GM23248 (cell line): ENCODE measurements around the gene WNT8A. TPM values are rescaled to one million over a fixed set of nuclear protein-coding genes. Genes with fewer than 3 reads are reported as not detected.

ENCODE experiments used
- DNase-seq: peaks from one replicate; pipeline ENCODE4 v3.0.0-alpha.2; 2015
- H2AFZ ChIP-seq: fragments of 200-600 bp; sonication (generic); 2 replicates; pipeline ENCODE4 v1.6.1; 2016; ENCODE audit warnings: antibody characterized with exemption
- H3F3A ChIP-seq: fragments of 200-600 bp; sonication (generic); 2 replicates; pipeline ENCODE4 v1.6.1; 2016; ENCODE audit warnings: mild to moderate bottlenecking, antibody characterized with exemption, mixed run types; ENCODE audit not compliant: insufficient read depth
- H3K27ac ChIP-seq: fragments of 200-600 bp; sonication (generic); 2 replicates; pipeline ENCODE4 v1.5.1; 2016; ENCODE audit warnings: mild to moderate bottlenecking
- H3K27me3 ChIP-seq: fragments of 200-600 bp; sonication (generic); replicated peaks from 2 replicates; pipeline ENCODE4 v1.6.1; 2016; ENCODE audit warnings: mild to moderate bottlenecking; ENCODE audit not compliant: insufficient read depth
- H3K36me3 ChIP-seq: fragments of 200-600 bp; sonication (generic); 2 replicates; pipeline ENCODE4 v1.6.1; 2016; ENCODE audit warnings: low read depth, mild to moderate bottlenecking
- H3K4me1 ChIP-seq: fragments of 200-600 bp; sonication (generic); 2 replicates; pipeline ENCODE4 v1.6.1; 2016; ENCODE audit warnings: mild to moderate bottlenecking; ENCODE audit not compliant: insufficient read depth
- H3K4me2 ChIP-seq: fragments of 200-600 bp; sonication (generic); one replicate; pipeline ENCODE4 v1.6.1; 2016; ENCODE audit warnings: mild to moderate bottlenecking; ENCODE audit not compliant: unreplicated experiment
- H3K4me3 ChIP-seq: fragments of 200-600 bp; sonication (generic); 2 replicates; pipeline ENCODE4 v1.5.1; 2016; ENCODE audit warnings: mild to moderate bottlenecking
- H3K79me2 ChIP-seq: fragments of 200-600 bp; sonication (generic); 2 replicates; pipeline ENCODE4 v1.6.1; 2016; ENCODE audit warnings: mild to moderate bottlenecking; ENCODE audit not compliant: insufficient read depth
- H3K9ac ChIP-seq: fragments of 200-600 bp; sonication (generic); 2 replicates; pipeline ENCODE4 v1.6.1; 2016; ENCODE audit warnings: mild to moderate bottlenecking
- H3K9me2 ChIP-seq: fragments of 200-600 bp; sonication (generic); 2 replicates; pipeline ENCODE4 v1.6.1; 2016; ENCODE audit warnings: mixed run types, mild to moderate bottlenecking, moderate library complexity; ENCODE audit not compliant: insufficient read depth
- H3K9me3 ChIP-seq: fragments of 200-600 bp; sonication (generic); one replicate; pipeline ENCODE4 v1.6.1; 2017; ENCODE audit warnings: low read depth
- H4K20me1 ChIP-seq: fragments of 200-600 bp; sonication (generic); 2 replicates; pipeline ENCODE4 v1.6.0; 2016; ENCODE audit not compliant: insufficient read depth
- EZH2 ChIP-seq: fragments of 200-600 bp; sonication (generic); IDR thresholded peaks from 2 replicates; pipeline ENCODE4 v1.6.1; 2018; ENCODE audit warnings: antibody characterized with exemption, mild to moderate bottlenecking; ENCODE audit not compliant: insufficient read depth, poor library complexity, severe bottlenecking
- EZH2phosphoT487 ChIP-seq: fragments of 200-600 bp; sonication (generic); IDR thresholded peaks from 2 replicates; pipeline ENCODE4 v1.6.1; 2018; ENCODE audit warnings: antibody characterized with exemption, moderate library complexity, mild to moderate bottlenecking, low read depth; ENCODE audit not compliant: insufficient read depth
- WGBS, 2 experiments: methylation state at CpG; one replicate each; pipeline ENCODE4 v1.1.6; 2015 to 2017; ENCODE audit warnings: low lambda C conversion rate in 2 of 2, low coverage in 1 of 2; ENCODE audit errors: missing lambda C conversion rate in 2 of 2; 5-methylcytosine and 5-hydroxymethylcytosine counted together
- in situ Hi-C: fragments of 300-500 bp; cut with MboI; formaldehyde crosslinking; loops from 2 replicates; pipeline ENCODE4 v1.15.0; 2020
- polyA plus RNA-seq: library from polyadenylated mRNA; unstranded; fragments of >200 nt; fragmentation: Nextera tagmentation; extraction: Ambion mirVana; gene quantifications from 2 replicates; pipeline ENCODE4 v1.2.1, GENCODE V29; 2016
- total RNA-seq: library from RNA; depleted of rRNA; stranded (reverse); fragments of >200 nt; shearing (Covaris generic); gene quantifications from 2 replicates; pipeline ENCODE4 v1.2.3, GENCODE V29; 2014

The WNT8A gene
- total and polyA plus RNA-seq, 2 experiments from 2014 or later, result not detected

DNA sequence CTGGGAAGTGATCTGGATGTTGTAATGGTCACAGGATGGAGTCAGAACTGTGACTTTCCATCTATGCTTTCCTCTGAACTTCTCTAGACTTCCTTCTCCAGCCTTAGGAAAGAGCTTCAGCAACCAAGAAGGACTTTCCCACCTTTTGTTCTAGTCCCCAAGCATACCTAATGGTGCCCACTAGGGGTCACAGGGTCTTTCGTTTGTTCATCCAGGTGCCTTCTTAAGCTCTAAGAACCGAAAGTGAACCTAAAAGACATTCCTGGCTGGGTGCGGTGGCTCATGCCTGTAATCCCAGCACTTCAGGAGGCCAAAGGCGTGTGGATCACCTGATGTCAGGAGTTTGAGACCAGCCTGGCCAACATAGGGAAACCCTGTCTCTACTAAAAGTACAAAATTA, 1.8 kb upstream of the WNT8A start:
- H3K79me2 ChIP-seq, result no peaks in the 10 kb centered on the region
- H3K4me3 ChIP-seq, result no peak overlapping the region
- no peak overlapping the region for H3K27ac ChIP-seq
- no peaks in the 10 kb centered on the region for H4K20me1 ChIP-seq
- no peak overlapping the region for H3K4me2 ChIP-seq
- no peaks in the 10 kb centered on the region for H3K36me3 ChIP-seq
- H3K9ac ChIP-seq, result no peak overlapping the region
- WGBS, 2 experiments, result 58 to 68% methylated on average over 4 of the region's 4 CpGs
- no peak for TF ChIP-seq EZH2
- TF ChIP-seq EZH2phosphoT487, result no peak
- no peaks in the 10 kb centered on the region for H3K9me2 ChIP-seq
- no peaks in the 10 kb centered on the region for H3K27me3 ChIP-seq
- no peak for DNase-seq
- no peak overlapping the region for H2AFZ ChIP-seq
- in situ Hi-C loops, result no loop called here
- H3F3A ChIP-seq, result no peaks in the 10 kb centered on the region
- no peaks in the 10 kb centered on the region for H3K4me1 ChIP-seq
- no peaks in the 10 kb centered on the region for H3K9me3 ChIP-seq

- 30 to 35% methylated on average over 4 of the region's 4 CpGs for WGBS, 2 experiments
- H3K27me3 ChIP-seq, result peaks cover 72% of the 10 kb centered on the region
- H3K36me3 ChIP-seq, result no peaks in the 10 kb centered on the region
Measured at GRCh38 chr5:138091685-138092084, 7.9 kb downstream of the WNT8A start.

GRCh38 chr5:138092301-138092700, 8.5 kb downstream of the WNT8A start:
- Histone ChIP-seq H3K79me2 (no peaks in the 10 kb centered on the region), H3K4me2 (no peak overlapping the region), H3K36me3 (no peaks in the 10 kb centered on the region), H2AFZ (no peak overlapping the region), H3K9me3 (no peaks in the 10 kb centered on the region), H3K27ac (no peak overlapping the region), H3K4me1 (no peaks in the 10 kb centered on the region), H3K9ac (no peak overlapping the region), H3K4me3 (no peak overlapping the region), H3F3A (no peaks in the 10 kb centered on the region), H3K9me2 (no peaks in the 10 kb centered on the region), H3K27me3 (peaks cover 77% of the 10 kb centered on the region), H4K20me1 (no peaks in the 10 kb centered on the region)
- no peak for DNase-seq
- 53 to 65% methylated on average over 1 of the region's 1 CpG for WGBS, 2 experiments
- in situ Hi-C loops, result no loop called here
- TF ChIP-seq EZH2, result no peak

More at GRCh38 chr5:138091685-138092084, 7.9 kb downstream of the WNT8A start:
- no peaks in the 10 kb centered on the region for H3K4me1 ChIP-seq
- in situ Hi-C loops, result no loop called here
- H2AFZ ChIP-seq, result no peak overlapping the region
- H3F3A ChIP-seq, result no peaks in the 10 kb centered on the region
- H3K9me2 ChIP-seq, result no peaks in the 10 kb centered on the region
- H3K79me2 ChIP-seq, result no peaks in the 10 kb centered on the region
- H3K27ac ChIP-seq, result no peak overlapping the region
- no peaks in the 10 kb centered on the region for H4K20me1 ChIP-seq
- H3K4me3 ChIP-seq, result no peak overlapping the region
- DNase-seq, result no peak
- no peaks in the 10 kb centered on the region for H3K9me3 ChIP-seq
- H3K4me2 ChIP-seq, result no peak overlapping the region
- no peak for TF ChIP-seq EZH2
- TF ChIP-seq EZH2phosphoT487, result no peak
- H3K9ac ChIP-seq, result no peak overlapping the region

GRCh38 chr5:138093036-138093435, 9.2 kb downstream of the WNT8A start:
- H2AFZ ChIP-seq, result no peak overlapping the region
- no peak overlapping the region for H3K27ac ChIP-seq
- H3K27me3 ChIP-seq, result peaks cover 76% of the 10 kb centered on the region
- TF ChIP-seq EZH2 (no peak), EZH2phosphoT487 (no peak)
- no peaks in the 10 kb centered on the region for H3K9me3 ChIP-seq
- no peaks in the 10 kb centered on the region for H3F3A ChIP-seq
- no peak for DNase-seq
- H3K4me1 ChIP-seq, result no peaks in the 10 kb centered on the region
- H3K4me2 ChIP-seq, result no peak overlapping the region
- H4K20me1 ChIP-seq, result no peaks in the 10 kb centered on the region
- H3K4me3 ChIP-seq, result no peak overlapping the region
- WGBS, 2 experiments, result 26 to 36% methylated on average over 1 of the region's 1 CpG
- H3K36me3 ChIP-seq, result no peaks in the 10 kb centered on the region
- no peaks in the 10 kb centered on the region for H3K79me2 ChIP-seq
- H3K9ac ChIP-seq, result no peak overlapping the region
- H3K9me2 ChIP-seq, result no peaks in the 10 kb centered on the region
- in situ Hi-C loops, result no loop called here
